DND-41 (cell line): Measurements from ENCODE around the gene ATXN2.
"Not testable (repeated sequence)": the region's sequence is repeated elsewhere in the genome, so short reads cannot be mapped to it uniquely, and the experiment has no call there.

Experiments used
- EZH2 ChIP-seq: IDR thresholded peaks from 3 replicates; pipeline ENCODE4 v1.6.1; 2012; ENCODE audit warnings: borderline replicate concordance, low read depth, mild to moderate bottlenecking, moderate library complexity, low read length, inconsistent platforms; ENCODE audit not compliant: severe bottlenecking
- TF ChIP-seq, protein P1 (sequence below): IDR thresholded peaks from 2 replicates; pipeline ENCODE4 v1.5.1; 2012; ENCODE audit warnings: borderline replicate concordance, low read length, moderate library complexity, mild to moderate bottlenecking; ENCODE audit not compliant: poor library complexity, severe bottlenecking; ENCODE audit errors: extremely low read depth

DNA sequence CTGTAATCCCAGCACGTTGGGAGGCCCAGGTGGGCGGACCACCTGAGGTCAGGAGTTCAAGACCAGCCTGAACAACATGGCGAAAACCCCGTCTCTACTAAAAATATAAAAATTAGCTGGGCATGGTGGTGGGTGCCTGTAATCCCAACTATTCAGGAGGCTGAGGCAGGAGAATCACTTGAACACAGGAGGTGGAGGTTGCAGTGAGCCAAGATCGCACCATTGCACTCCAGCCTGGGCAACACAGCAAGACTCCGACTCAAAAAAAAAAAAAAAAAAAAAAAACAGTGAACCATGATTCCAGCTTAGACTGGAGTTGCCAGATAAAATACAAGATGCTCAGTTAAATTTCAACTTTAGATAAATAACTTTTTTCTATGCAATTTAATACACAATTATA is 15.6 kb downstream of the ATXN2 start:
- TF ChIP-seq, protein P1, sequence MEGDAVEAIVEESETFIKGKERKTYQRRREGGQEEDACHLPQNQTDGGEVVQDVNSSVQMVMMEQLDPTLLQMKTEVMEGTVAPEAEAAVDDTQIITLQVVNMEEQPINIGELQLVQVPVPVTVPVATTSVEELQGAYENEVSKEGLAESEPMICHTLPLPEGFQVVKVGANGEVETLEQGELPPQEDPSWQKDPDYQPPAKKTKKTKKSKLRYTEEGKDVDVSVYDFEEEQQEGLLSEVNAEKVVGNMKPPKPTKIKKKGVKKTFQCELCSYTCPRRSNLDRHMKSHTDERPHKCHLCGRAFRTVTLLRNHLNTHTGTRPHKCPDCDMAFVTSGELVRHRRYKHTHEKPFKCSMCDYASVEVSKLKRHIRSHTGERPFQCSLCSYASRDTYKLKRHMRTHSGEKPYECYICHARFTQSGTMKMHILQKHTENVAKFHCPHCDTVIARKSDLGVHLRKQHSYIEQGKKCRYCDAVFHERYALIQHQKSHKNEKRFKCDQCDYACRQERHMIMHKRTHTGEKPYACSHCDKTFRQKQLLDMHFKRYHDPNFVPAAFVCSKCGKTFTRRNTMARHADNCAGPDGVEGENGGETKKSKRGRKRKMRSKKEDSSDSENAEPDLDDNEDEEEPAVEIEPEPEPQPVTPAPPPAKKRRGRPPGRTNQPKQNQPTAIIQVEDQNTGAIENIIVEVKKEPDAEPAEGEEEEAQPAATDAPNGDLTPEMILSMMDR: not testable (repeated sequence)
- not testable (repeated sequence) for TF ChIP-seq EZH2
